ENCODE results near the gene CCDC169. TPM values are rescaled to one million over a fixed set of nuclear protein-coding genes. Genes with fewer than 3 reads are reported as not detected.

Gene CCDC169
- polyA plus RNA-seq, 1 donor from 2014 or later: 6.9 TPM

- H3K27ac ChIP-seq (ENCODE audit: low read length): no peak overlapping the region
These were observed 15.7 kb upstream of the CCDC169 start for GRCh38 chr13:36313047-36313969.

More at GRCh38 chr13:36313047-36313969, 15.7 kb upstream of the CCDC169 start:
- Histone ChIP-seq H3K9me3 (ENCODE audit: low read length) (no peaks in the 10 kb centered on the region), H4K20me1 (ENCODE audit: insufficient read depth) (no peaks in the 10 kb centered on the region), H3K9ac (ENCODE audit: low read length) (no peak overlapping the region), H3F3A (ENCODE audit: insufficient read depth, low read length, poor library complexity, severe bottlenecking) (no peaks in the 10 kb centered on the region), H3K36me3 (ENCODE audit: insufficient read depth, low read length) (peaks cover 16% of the 10 kb centered on the region), H3K4me2 (ENCODE audit: low read length) (no peak overlapping the region), H3K4me3 (ENCODE audit: low read length) (no peak overlapping the region), H3K79me2 (replicated peaks; ENCODE audit: insufficient read depth, low read length) (no peaks in the 10 kb centered on the region), H2AFZ (ENCODE audit: low read depth, low read length) (no peak overlapping the region), H3K27me3 (ENCODE audit: insufficient read depth, low read depth, low read length) (no peaks in the 10 kb centered on the region), H3K9me2 (ENCODE audit: insufficient read depth, low read length) (no peaks in the 10 kb centered on the region)
- no peak for TF ChIP-seq TAF1 (IDR thresholded peaks at IDR 0.05; ENCODE audit: low read depth)
- no peak for TF ChIP-seq EP300 (conservative IDR thresholded peaks at IDR 0.05; ENCODE audit: poor library complexity, severe bottlenecking)
- TF ChIP-seq RAD21 (conservative IDR thresholded peaks at IDR 0.05): no peak
- no peak for TF ChIP-seq MXI1 (conservative IDR thresholded peaks at IDR 0.05; ENCODE audit: poor library complexity, severe bottlenecking)
- TF ChIP-seq REST (IDR thresholded peaks at IDR 0.05; ENCODE audit: borderline replicate concordance): no peak
- TF ChIP-seq EZH2 (IDR thresholded peaks at IDR 0.05; ENCODE audit: borderline replicate concordance, insufficient read depth, low read length, poor library complexity, severe bottlenecking): no peak
- TF ChIP-seq SMC3 (conservative IDR thresholded peaks at IDR 0.05; ENCODE audit: poor library complexity): no peak
- TF ChIP-seq POLR2AphosphoS5 (IDR thresholded peaks at IDR 0.05): no peak
- no peak for TF ChIP-seq CTCF (IDR thresholded peaks at IDR 0.05; ENCODE audit: poor library complexity, severe bottlenecking)

All from neural cell (in vitro differentiated cells).